HepG2 (cell line): ENCODE measurements around the gene PIK3R3.

Experiments
- CEBPB ChIP-seq: IDR thresholded peaks from 2 replicates; pipeline ENCODE4 v1.6.1; 2011; ENCODE audit warnings: low read depth, low read length, improper control_type of control experiment, borderline replicate concordance
- CHD2 ChIP-seq: IDR thresholded peaks from 2 replicates; pipeline ENCODE4 v1.6.1; 2011; ENCODE audit warnings: low read depth, low read length, improper control_type of control experiment
- HNRNPUL1 ChIP-seq: fragments of 200-400 bp; formaldehyde crosslinking; IDR thresholded peaks from 2 replicates; pipeline ENCODE4 v1.6.1; 2017; ENCODE audit warnings: low read depth, mild to moderate bottlenecking, low read length, moderate library complexity
- POLR2AphosphoS5 ChIP-seq: IDR thresholded peaks from 2 replicates; pipeline ENCODE4 v1.6.1; 2012; ENCODE audit warnings: low read depth, low read length
- ZBTB49 ChIP-seq: sonication (generic); formaldehyde crosslinking; IDR thresholded peaks from 2 replicates; pipeline ENCODE4 v1.4.0; 2020; ENCODE audit warnings: missing genetic modification reagents, borderline replicate concordance
- ZNF232 ChIP-seq: sonication (generic); formaldehyde crosslinking; IDR thresholded peaks from 2 replicates; pipeline ENCODE4 v1.4.0; 2020; ENCODE audit warnings: missing genetic modification reagents, borderline replicate concordance
- ZNF264 ChIP-seq: sonication (generic); formaldehyde crosslinking; IDR thresholded peaks from 2 replicates; pipeline ENCODE4 v1.4.0; 2020; ENCODE audit warnings: missing genetic modification reagents
- TF ChIP-seq, protein P1 (sequence below), 2 experiments: IDR thresholded peaks; 2 replicates each; pipeline ENCODE4 v1.6.1; 2011 to 2012; ENCODE audit warnings: low read length in 2 of 2, borderline replicate concordance in 1 of 2, low read depth in 1 of 2, mild to moderate bottlenecking in 1 of 2, moderate library complexity in 1 of 2

DNA sequence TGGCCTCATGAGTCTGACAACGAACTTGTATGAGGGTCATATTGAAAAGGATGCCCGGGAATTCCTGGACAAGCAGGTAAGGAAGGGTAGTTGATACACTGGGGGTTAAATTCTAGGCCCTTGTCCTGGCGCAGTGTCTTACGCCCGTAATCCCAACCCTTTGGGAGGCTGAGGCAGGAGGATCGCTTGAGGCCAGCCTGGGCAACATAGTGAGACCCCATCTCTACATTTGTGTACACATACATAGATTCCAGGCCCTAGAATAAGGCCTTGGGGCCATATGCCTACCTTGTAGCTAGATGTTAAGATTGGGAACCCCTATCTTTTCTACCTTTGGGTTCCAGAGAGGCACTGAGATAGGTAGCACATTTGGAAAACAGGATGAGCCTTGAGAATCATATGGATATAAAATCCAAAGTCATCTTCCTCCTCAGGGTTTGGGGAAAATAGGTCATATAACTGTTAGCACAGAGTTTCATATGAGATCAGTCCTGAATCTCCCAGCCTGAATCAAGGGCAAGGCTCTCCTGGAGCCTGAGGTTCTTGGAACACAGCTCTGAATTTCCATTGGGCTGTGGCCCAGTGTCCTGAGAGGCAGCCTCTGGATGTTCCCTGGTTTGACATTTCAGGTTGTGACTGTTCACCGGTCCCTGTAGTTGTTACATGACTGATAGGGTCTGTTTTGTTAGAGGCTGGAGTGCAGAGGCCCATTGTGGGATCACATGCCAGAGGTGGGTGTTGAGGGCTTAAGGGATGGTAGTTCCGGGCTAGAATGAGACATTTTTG lies 104.4 kb downstream of the PIK3R3 start:
- no peak for TF ChIP-seq CHD2
- no peak for TF ChIP-seq ZNF264 (CRISPR knock-in tag)
- no peak for TF ChIP-seq HNRNPUL1
- TF ChIP-seq, protein P1, sequence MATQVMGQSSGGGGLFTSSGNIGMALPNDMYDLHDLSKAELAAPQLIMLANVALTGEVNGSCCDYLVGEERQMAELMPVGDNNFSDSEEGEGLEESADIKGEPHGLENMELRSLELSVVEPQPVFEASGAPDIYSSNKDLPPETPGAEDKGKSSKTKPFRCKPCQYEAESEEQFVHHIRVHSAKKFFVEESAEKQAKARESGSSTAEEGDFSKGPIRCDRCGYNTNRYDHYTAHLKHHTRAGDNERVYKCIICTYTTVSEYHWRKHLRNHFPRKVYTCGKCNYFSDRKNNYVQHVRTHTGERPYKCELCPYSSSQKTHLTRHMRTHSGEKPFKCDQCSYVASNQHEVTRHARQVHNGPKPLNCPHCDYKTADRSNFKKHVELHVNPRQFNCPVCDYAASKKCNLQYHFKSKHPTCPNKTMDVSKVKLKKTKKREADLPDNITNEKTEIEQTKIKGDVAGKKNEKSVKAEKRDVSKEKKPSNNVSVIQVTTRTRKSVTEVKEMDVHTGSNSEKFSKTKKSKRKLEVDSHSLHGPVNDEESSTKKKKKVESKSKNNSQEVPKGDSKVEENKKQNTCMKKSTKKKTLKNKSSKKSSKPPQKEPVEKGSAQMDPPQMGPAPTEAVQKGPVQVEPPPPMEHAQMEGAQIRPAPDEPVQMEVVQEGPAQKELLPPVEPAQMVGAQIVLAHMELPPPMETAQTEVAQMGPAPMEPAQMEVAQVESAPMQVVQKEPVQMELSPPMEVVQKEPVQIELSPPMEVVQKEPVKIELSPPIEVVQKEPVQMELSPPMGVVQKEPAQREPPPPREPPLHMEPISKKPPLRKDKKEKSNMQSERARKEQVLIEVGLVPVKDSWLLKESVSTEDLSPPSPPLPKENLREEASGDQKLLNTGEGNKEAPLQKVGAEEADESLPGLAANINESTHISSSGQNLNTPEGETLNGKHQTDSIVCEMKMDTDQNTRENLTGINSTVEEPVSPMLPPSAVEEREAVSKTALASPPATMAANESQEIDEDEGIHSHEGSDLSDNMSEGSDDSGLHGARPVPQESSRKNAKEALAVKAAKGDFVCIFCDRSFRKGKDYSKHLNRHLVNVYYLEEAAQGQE (IDR thresholded peaks at IDR 0.05; ENCODE audit: borderline replicate concordance in 1 of 2, low read depth in 1 of 2, low read length in 2 of 2) = no peak
- no peak for TF ChIP-seq ZBTB49 (CRISPR knock-in tag)
- no peak for TF ChIP-seq POLR2AphosphoS5
- TF ChIP-seq ZNF232 (CRISPR knock-in tag) = no peak
- TF ChIP-seq CEBPB = no peak
